Measurements from ENCODE around the gene VEZT.

GRCh38 chr12:95298916-95299315 lies 81.3 kb downstream of the VEZT start:
- no peak for TF ChIP-seq CTCF (IDR thresholded peaks at IDR 0.05)
- TF ChIP-seq POLR2A (IDR thresholded peaks at IDR 0.05), result no peak
- TF ChIP-seq POLR2AphosphoS5 (IDR thresholded peaks at IDR 0.05), result no peak
- no peak for TF ChIP-seq EP300 (IDR thresholded peaks at IDR 0.05; ENCODE audit: low read depth)

Data from transverse colon (tissue), 4 donors.